ENCODE measurements around the gene BAHD1. TPM values are rescaled to one million over a fixed set of nuclear protein-coding genes. Genes with fewer than 3 reads are reported as not detected.

The BAHD1 gene
- total RNA-seq, 1 experiment from 2014 or later = 11.4 TPM

GRCh38 chr15:40414816-40415215 is 25.9 kb upstream of the BAHD1 start:
- DNase-seq (ENCODE audit: low read depth in 1 of 2, low spot score in 2 of 2) = no peak
- H3K36me3 ChIP-seq = peaks cover 84% of the 10 kb centered on the region
- H3K27ac ChIP-seq = no peak overlapping the region
- H3K27me3 ChIP-seq (replicated peaks) = no peaks in the 10 kb centered on the region
- no peak overlapping the region for H3K4me3 ChIP-seq
- H3K4me1 ChIP-seq (replicated peaks) = no peaks in the 10 kb centered on the region
- no peaks in the 10 kb centered on the region for H3K9me3 ChIP-seq (replicated peaks)

GRCh38 chr15:40415226-40415625 is 25.5 kb upstream of the BAHD1 start:
- H3K27me3 ChIP-seq (replicated peaks) = no peaks in the 10 kb centered on the region
- no peaks in the 10 kb centered on the region for H3K4me1 ChIP-seq (replicated peaks)
- no peak overlapping the region for H3K27ac ChIP-seq
- no peak overlapping the region for H3K4me3 ChIP-seq
- no peaks in the 10 kb centered on the region for H3K9me3 ChIP-seq (replicated peaks)
- DNase-seq (ENCODE audit: low read depth in 1 of 2, low spot score in 2 of 2) = no peak
- H3K36me3 ChIP-seq = peaks cover 80% of the 10 kb centered on the region

GRCh38 chr15:40416056-40416455 is 24.7 kb upstream of the BAHD1 start:
- DNase-seq (ENCODE audit: low read depth in 1 of 2, low spot score in 2 of 2) = no peak
- Histone ChIP-seq H3K4me1 (replicated peaks) (no peaks in the 10 kb centered on the region), H3K36me3 (peaks cover 72% of the 10 kb centered on the region), H3K4me3 (no peak overlapping the region), H3K9me3 (replicated peaks) (no peaks in the 10 kb centered on the region), H3K27ac (no peak overlapping the region), H3K27me3 (replicated peaks) (no peaks in the 10 kb centered on the region)

GRCh38 chr15:40418126-40418525 is 22.6 kb upstream of the BAHD1 start:
- H3K9me3 ChIP-seq (replicated peaks) = no peaks in the 10 kb centered on the region
- H3K27me3 ChIP-seq (replicated peaks) = no peaks in the 10 kb centered on the region
- H3K4me3 ChIP-seq = no peak overlapping the region
- H3K4me1 ChIP-seq (replicated peaks) = peaks cover 6% of the 10 kb centered on the region
- DNase-seq (ENCODE audit: low read depth in 1 of 2, low spot score in 2 of 2) = peak in 1 of 2 experiments; percentile 41
- no peak overlapping the region for H3K27ac ChIP-seq
- H3K36me3 ChIP-seq = peaks cover 51% of the 10 kb centered on the region

GRCh38 chr15:40420071-40420713 is 20.6 kb upstream of the BAHD1 start:
- H3K4me3 ChIP-seq = no peak overlapping the region
- no peaks in the 10 kb centered on the region for H3K9me3 ChIP-seq (replicated peaks)
- peaks cover 6% of the 10 kb centered on the region for H3K4me1 ChIP-seq (replicated peaks)
- H3K27me3 ChIP-seq (replicated peaks) = no peaks in the 10 kb centered on the region
- peaks cover 33% of the 10 kb centered on the region for H3K36me3 ChIP-seq
- no peak overlapping the region for H3K27ac ChIP-seq
- no peak for DNase-seq (ENCODE audit: low read depth in 1 of 2, low spot score in 2 of 2)

GRCh38 chr15:40420793-40421192 is 20.0 kb upstream of the BAHD1 start:
- no peak overlapping the region for H3K4me3 ChIP-seq
- no peak overlapping the region for H3K27ac ChIP-seq
- H3K36me3 ChIP-seq = peaks cover 27% of the 10 kb centered on the region
- peaks cover 6% of the 10 kb centered on the region for H3K4me1 ChIP-seq (replicated peaks)
- DNase-seq (ENCODE audit: low read depth in 1 of 2, low spot score in 2 of 2) = peak in 1 of 2 experiments; percentile 43
- no peaks in the 10 kb centered on the region for H3K27me3 ChIP-seq (replicated peaks)
- H3K9me3 ChIP-seq (replicated peaks) = no peaks in the 10 kb centered on the region

GRCh38 chr15:40421246-40422157 is 19.3 kb upstream of the BAHD1 start:
- Histone ChIP-seq H3K36me3 (peaks cover 20% of the 10 kb centered on the region), H3K4me3 (no peak overlapping the region), H3K27ac (no peak overlapping the region), H3K9me3 (replicated peaks) (no peaks in the 10 kb centered on the region), H3K4me1 (replicated peaks) (peaks cover 6% of the 10 kb centered on the region), H3K27me3 (replicated peaks) (no peaks in the 10 kb centered on the region)
- DNase-seq (ENCODE audit: low read depth in 1 of 2, low spot score in 2 of 2) = peak; percentile 66 to 79

GRCh38 chr15:40424483-40425115 is 16.2 kb upstream of the BAHD1 start:
- H3K27ac ChIP-seq = no peak overlapping the region
- H3K4me1 ChIP-seq (replicated peaks) = peaks cover 6% of the 10 kb centered on the region
- H3K9me3 ChIP-seq (replicated peaks) = no peaks in the 10 kb centered on the region
- peaks cover 2% of the 10 kb centered on the region; the same call in 1 of the 2 replicates for H3K36me3 ChIP-seq
- DNase-seq (ENCODE audit: low read depth in 1 of 2, low spot score in 2 of 2) = no peak
- no peaks in the 10 kb centered on the region for H3K27me3 ChIP-seq (replicated peaks)
- H3K4me3 ChIP-seq = no peak overlapping the region

GRCh38 chr15:40425681-40426080 is 15.1 kb upstream of the BAHD1 start:
- no peak for DNase-seq (ENCODE audit: low read depth in 1 of 2, low spot score in 2 of 2)
- peaks cover 6% of the 10 kb centered on the region for H3K4me1 ChIP-seq (replicated peaks)
- no peaks in the 10 kb centered on the region for H3K36me3 ChIP-seq
- no peak overlapping the region for H3K27ac ChIP-seq
- no peak overlapping the region for H3K4me3 ChIP-seq
- no peaks in the 10 kb centered on the region for H3K27me3 ChIP-seq (replicated peaks)
- no peaks in the 10 kb centered on the region for H3K9me3 ChIP-seq (replicated peaks)

- Histone ChIP-seq H3K4me1 (replicated peaks) (no peaks in the 10 kb centered on the region; the same call in 1 of the 2 replicates), H3K27ac (no peak overlapping the region), H3K27me3 (replicated peaks) (no peaks in the 10 kb centered on the region; the same call in 1 of the 2 replicates), H3K36me3 (no peaks in the 10 kb centered on the region), H3K4me3 (no peak overlapping the region), H3K9me3 (replicated peaks) (no peaks in the 10 kb centered on the region)
- DNase-seq (ENCODE audit: low read depth in 1 of 2, low spot score in 2 of 2) = no peak
Observed at GRCh38 chr15:40427188-40427587, 13.6 kb upstream of the BAHD1 start.

- DNase-seq (ENCODE audit: low read depth in 1 of 2, low spot score in 2 of 2) = no peak
- Histone ChIP-seq H3K4me1 (replicated peaks) (no peaks in the 10 kb centered on the region), H3K36me3 (no peaks in the 10 kb centered on the region), H3K27me3 (replicated peaks) (no peaks in the 10 kb centered on the region; the same call in 1 of the 2 replicates), H3K9me3 (replicated peaks) (no peaks in the 10 kb centered on the region), H3K27ac (no peak overlapping the region), H3K4me3 (no peak overlapping the region)
Observed at GRCh38 chr15:40428185-40428584, 12.6 kb upstream of the BAHD1 start.

GRCh38 chr15:40429068-40429710 is 11.6 kb upstream of the BAHD1 start:
- no peaks in the 10 kb centered on the region; the same call in 1 of the 2 replicates for H3K27me3 ChIP-seq (replicated peaks)
- no peaks in the 10 kb centered on the region for H3K36me3 ChIP-seq
- no peak overlapping the region for H3K4me3 ChIP-seq
- H3K4me1 ChIP-seq (replicated peaks) = no peaks in the 10 kb centered on the region
- no peaks in the 10 kb centered on the region for H3K9me3 ChIP-seq (replicated peaks)
- DNase-seq (ENCODE audit: low read depth in 1 of 2, low spot score in 2 of 2) = no peak
- no peak overlapping the region for H3K27ac ChIP-seq

GRCh38 chr15:40430271-40430805 is 10.4 kb upstream of the BAHD1 start:
- Histone ChIP-seq H3K27me3 (replicated peaks) (peaks cover under 1% of the 10 kb centered on the region), H3K4me3 (no peak overlapping the region), H3K9me3 (replicated peaks) (no peaks in the 10 kb centered on the region), H3K4me1 (replicated peaks) (no peaks in the 10 kb centered on the region), H3K36me3 (no peaks in the 10 kb centered on the region), H3K27ac (no peak overlapping the region)
- DNase-seq (ENCODE audit: low read depth in 1 of 2, low spot score in 2 of 2) = no peak

Data from SJSA1 (cell line).